Mucosa of descending colon (tissue), 3 donors: ENCODE measurements around the gene NPHP4. TPM values are rescaled to one million over a fixed set of nuclear protein-coding genes. Genes with fewer than 3 reads are reported as not detected.

ENCODE experiments used
- ATAC-seq: fragments of 200-7000 bp; cut with Tn5 transposase; one replicate; pipeline ENCODE4 v1.9.1; 2020; ENCODE audit warnings: mild to moderate bottlenecking, moderate library complexity
- DNase-seq, 3 donors: peaks; one replicate each; pipeline ENCODE4 v3.0.0-alpha.2; 2020
- H3K36me3 ChIP-seq: fragments of 200-600 bp; one replicate; pipeline ENCODE4 v1.8.0; 2021; ENCODE audit warnings: low read depth, mild to moderate bottlenecking
- H3K4me1 ChIP-seq: fragments of 200-600 bp; one replicate; pipeline ENCODE4 v1.8.0; 2021; ENCODE audit warnings: low read depth, mild to moderate bottlenecking
- H3K4me3 ChIP-seq: fragments of 200-600 bp; one replicate; pipeline ENCODE4 v1.8.0; 2021; ENCODE audit warnings: mild to moderate bottlenecking
- H3K9me3 ChIP-seq: fragments of 200-600 bp; one replicate; pipeline ENCODE4 v1.8.0; 2021; ENCODE audit warnings: mild to moderate bottlenecking
- intact Hi-C, 2 donors: fragments of 100-400 bp; cut with DNase I in 1 of 2; cut with micrococcal nuclease in 1 of 2; formaldehyde crosslinking; loops; one replicate each; pipeline versions ENCODE4 v1.11.0 to v1.11.1; 2022; cut with DNase I, micrococcal nuclease
- total RNA-seq, 3 donors: library from RNA; stranded (reverse); fragmentation: NEBNext Ultra II Directional in 2 of 3; extraction: Animal tissue kit (Norgen Biotek cat#: 25700) in 2 of 3; gene quantifications; one replicate each; pipeline versions ENCODE4 v1.2.1 to v1.2.4, GENCODE V29; 2021 to 2023
- TF ChIP-seq, protein P1 (sequence below): fragments of 200-600 bp; IDR thresholded peaks from one replicate; pipeline ENCODE4 v1.8.0; 2022; ENCODE audit warnings: antibody characterized with exemption, mild to moderate bottlenecking
- donor health status: DM: no; HTN: no; CAD: no; lungs with moderate emphysema.
- donor health status: DM: no; HTN: no; CAD: no.
- donor health status: DM: no; HTN: yes; CAD: no.

Gene NPHP4
- total RNA-seq, 3 donors from 2014 or later = 7.5 to 12.2 (median 10.3) TPM

DNA sequence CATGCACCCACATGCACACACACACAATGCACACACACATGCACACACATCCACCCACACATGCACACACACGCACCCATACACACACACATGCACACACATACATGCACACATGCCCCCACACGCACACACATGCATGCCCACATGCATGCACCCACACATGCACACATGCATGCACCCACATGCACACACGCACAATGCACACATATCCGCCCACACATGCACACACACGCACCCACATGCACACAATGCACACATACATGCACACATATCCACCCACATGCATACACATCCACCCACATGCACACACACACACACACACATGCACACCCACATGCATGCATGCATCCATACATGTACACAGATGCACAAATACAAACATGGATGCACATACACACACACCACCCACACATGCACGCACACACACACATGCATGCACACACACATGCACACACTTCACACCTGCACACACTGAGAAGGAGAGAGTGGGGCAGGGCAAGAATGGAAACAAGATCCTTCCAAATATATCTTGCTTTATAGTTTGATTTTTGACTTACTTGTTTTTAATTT lies 123.2 kb downstream of the NPHP4 start:
- H3K9me3 ChIP-seq = no peaks in the 10 kb centered on the region
- H3K36me3 ChIP-seq = no peaks in the 10 kb centered on the region
- intact Hi-C loops = no loop called here
- DNase-seq (no peak), ATAC-seq (no peak)
- no peak overlapping the region for H3K4me3 ChIP-seq
- no peaks in the 10 kb centered on the region for H3K4me1 ChIP-seq
- TF ChIP-seq, protein P1, sequence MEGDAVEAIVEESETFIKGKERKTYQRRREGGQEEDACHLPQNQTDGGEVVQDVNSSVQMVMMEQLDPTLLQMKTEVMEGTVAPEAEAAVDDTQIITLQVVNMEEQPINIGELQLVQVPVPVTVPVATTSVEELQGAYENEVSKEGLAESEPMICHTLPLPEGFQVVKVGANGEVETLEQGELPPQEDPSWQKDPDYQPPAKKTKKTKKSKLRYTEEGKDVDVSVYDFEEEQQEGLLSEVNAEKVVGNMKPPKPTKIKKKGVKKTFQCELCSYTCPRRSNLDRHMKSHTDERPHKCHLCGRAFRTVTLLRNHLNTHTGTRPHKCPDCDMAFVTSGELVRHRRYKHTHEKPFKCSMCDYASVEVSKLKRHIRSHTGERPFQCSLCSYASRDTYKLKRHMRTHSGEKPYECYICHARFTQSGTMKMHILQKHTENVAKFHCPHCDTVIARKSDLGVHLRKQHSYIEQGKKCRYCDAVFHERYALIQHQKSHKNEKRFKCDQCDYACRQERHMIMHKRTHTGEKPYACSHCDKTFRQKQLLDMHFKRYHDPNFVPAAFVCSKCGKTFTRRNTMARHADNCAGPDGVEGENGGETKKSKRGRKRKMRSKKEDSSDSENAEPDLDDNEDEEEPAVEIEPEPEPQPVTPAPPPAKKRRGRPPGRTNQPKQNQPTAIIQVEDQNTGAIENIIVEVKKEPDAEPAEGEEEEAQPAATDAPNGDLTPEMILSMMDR = no peak

DNA sequence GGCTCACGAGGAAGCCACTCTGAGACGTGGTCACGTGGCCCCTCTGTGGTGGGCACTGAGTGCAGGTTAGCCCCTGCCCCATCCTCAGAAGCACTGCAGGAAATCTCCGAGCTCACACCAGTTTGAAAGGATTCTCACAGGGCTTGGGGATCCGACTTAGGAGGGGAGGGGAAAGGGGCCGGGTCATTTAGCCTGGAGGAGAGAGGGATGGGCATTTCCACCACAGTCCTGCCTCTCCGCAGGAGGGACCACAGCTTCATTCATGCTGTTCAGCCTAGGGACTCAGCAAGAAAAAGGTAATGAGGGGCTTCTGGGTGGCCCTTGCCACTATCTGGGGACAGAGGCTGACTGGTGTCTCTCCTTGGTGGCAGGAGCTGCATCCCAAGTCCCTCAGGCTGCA lies 126.5 kb downstream of the NPHP4 start:
- H3K4me1 ChIP-seq = no peaks in the 10 kb centered on the region
- ATAC-seq (no peak), DNase-seq (no peak)
- intact Hi-C loops = no loop called here
- TF ChIP-seq, protein P1 = no peak
- H3K4me3 ChIP-seq = no peak overlapping the region
- H3K36me3 ChIP-seq = no peaks in the 10 kb centered on the region
- H3K9me3 ChIP-seq = no peaks in the 10 kb centered on the region

DNA sequence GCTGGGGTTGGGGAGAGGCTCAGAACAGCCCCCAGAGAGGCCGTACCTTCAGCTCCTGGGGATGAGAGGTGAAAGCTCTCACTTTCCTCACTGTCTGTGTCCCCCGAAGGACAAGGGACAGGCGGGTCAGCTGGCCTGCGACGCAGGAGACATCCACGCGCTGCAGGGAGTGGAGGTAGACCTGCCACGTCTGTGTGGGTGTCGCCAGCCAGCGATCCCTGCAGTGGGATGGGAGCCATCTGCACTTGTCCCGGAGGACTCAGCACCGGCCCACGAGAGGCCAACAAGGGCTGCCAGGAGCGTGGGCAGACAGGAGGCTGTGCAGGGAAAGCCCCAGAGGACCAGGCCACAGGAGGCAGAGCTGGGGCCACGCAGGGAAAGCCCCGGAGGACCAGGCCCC lies 127.2 kb downstream of the NPHP4 start:
- no peaks in the 10 kb centered on the region for H3K4me1 ChIP-seq
- no peak for ATAC-seq
- DNase-seq = no peak
- TF ChIP-seq, protein P1 = no peak
- intact Hi-C loops = no loop called here
- no peaks in the 10 kb centered on the region for H3K36me3 ChIP-seq
- H3K9me3 ChIP-seq = no peaks in the 10 kb centered on the region
- H3K4me3 ChIP-seq = no peak overlapping the region

DNA sequence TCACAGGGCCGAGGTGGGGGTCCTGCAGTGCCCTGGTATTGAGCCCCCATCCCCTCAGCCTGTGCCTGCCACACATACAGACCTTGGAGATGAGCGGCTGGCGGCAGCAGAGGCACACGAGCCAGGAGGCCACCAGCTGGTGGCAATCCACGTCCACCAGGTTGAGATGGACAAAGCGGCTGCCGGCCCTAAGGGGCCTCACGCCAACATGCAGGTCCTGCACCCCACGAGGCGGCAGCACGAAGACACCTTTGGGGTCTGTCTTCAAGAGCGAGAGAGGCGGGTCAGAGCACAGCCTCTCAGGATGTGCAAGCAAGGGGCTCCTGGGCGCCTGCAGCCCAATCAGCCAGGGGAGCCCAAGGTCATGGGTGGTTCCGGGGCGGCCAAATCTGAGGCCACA lies 128.0 kb downstream of the NPHP4 start:
- Histone ChIP-seq H3K4me1 (no peaks in the 10 kb centered on the region), H3K36me3 (no peaks in the 10 kb centered on the region), H3K9me3 (no peaks in the 10 kb centered on the region), H3K4me3 (no peak overlapping the region)
- TF ChIP-seq, protein P1 = no peak
- DNase-seq (no peak), ATAC-seq (no peak)
- intact Hi-C loops = no loop called here

DNA sequence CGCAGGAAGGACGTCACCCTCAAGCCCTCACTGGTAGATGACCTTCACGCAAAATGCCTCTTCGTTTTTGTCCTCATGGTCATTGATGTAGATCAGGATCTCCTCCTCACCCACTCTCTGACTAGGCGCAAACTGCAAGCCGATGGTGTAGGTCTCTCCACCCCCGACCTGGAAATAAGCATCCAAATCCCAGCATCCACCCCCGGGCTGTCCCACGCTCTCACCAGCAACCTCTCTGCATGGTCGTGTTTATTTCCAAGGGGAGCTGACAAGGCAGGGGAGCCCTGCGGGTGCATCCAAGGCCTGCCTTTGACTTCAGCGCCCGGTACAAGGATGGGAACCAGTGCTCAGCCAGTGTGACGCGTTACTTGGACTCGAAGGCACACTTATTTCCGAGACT lies 129.0 kb downstream of the NPHP4 start:
- H3K4me1 ChIP-seq = no peaks in the 10 kb centered on the region
- no peak for ATAC-seq
- TF ChIP-seq, protein P1 = no peak
- H3K9me3 ChIP-seq = no peaks in the 10 kb centered on the region
- intact Hi-C loops = no loop called here
- no peak overlapping the region for H3K4me3 ChIP-seq
- no peaks in the 10 kb centered on the region for H3K36me3 ChIP-seq
- no peak for DNase-seq
